ENCODE results near the gene EGF.

EGF gene

GRCh38 chr4:110055158-110055768 is 142.6 kb downstream of the EGF start:
- peak; percentile 48 for DNase-seq
- in situ Hi-C loops (cut with HindIII; ENCODE audit: low pct_ligation_motif_present, low pct_unique_long_range_greater_than_20kb, low sequenced_read_pairs): no loop called here

DNA sequence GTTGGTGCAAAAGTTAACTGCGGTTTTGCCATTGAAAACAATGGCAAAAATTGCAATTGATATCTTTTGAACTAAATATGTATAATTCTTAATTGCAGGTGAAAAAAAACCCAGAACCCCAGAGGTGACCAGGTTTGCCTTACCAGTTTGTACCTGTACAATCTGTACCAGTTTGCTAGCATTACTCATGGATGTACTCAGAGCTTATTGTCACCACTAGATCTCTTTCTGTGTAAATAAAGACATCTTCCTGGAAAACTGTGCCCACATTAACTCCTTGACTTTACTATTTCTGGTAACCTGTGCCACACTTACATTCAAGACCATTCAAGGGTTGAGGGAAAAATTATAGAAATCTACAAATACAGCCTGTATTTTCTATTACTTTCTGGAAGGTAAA is 146.0 kb downstream of the EGF start:
- in situ Hi-C loops (cut with HindIII; ENCODE audit: low pct_ligation_motif_present, low pct_unique_long_range_greater_than_20kb, low sequenced_read_pairs): no loop called here
- no peak for DNase-seq

GRCh38 chr4:110059556-110060191 is 147.0 kb downstream of the EGF start:
- no peak for DNase-seq

GRCh38 chr4:110061076-110061475 is 148.4 kb downstream of the EGF start:
- no peak for DNase-seq
- in situ Hi-C loops (cut with HindIII; ENCODE audit: low pct_ligation_motif_present, low pct_unique_long_range_greater_than_20kb, low sequenced_read_pairs): no loop called here

More at GRCh38 chr4:110059556-110060191, 147.0 kb downstream of the EGF start:
- in situ Hi-C loops (cut with HindIII; ENCODE audit: low pct_ligation_motif_present, low pct_unique_long_range_greater_than_20kb, low sequenced_read_pairs): no loop called here

All from ACHN (cell line).